Measurements from ENCODE around the gene ABTB2. TPM values are rescaled to one million over a fixed set of nuclear protein-coding genes. Genes with fewer than 3 reads are reported as not detected.

Gene ABTB2
- total and polyA plus RNA-seq, 2 of the 8 experiments (the other 6 are each of a cell fraction or from before 2014, with no cell fraction given) = 7.7 to 10.2 TPM

- Histone ChIP-seq H2AK5ac (ENCODE audit: low read depth, low read length) (no peak overlapping the region), H2BK120ac (replicated peaks; ENCODE audit: low read depth, low read length) (no peak overlapping the region), H2BK12ac (ENCODE audit: low read depth, low read length) (no peak overlapping the region), H3K36me3 (ENCODE audit: control insufficient read depth in 2 of 4, insufficient read depth in 4 of 4, low read length in 3 of 4) (no peaks in the 10 kb centered on the region), H3K23ac (ENCODE audit: insufficient read length) (no peak overlapping the region), H3K14ac (ENCODE audit: insufficient read length) (no peak overlapping the region), H3K4me1 (replicated peaks in 1 of 4; ENCODE audit: control insufficient read depth in 3 of 4, insufficient read depth in 4 of 4, low read length in 3 of 4) (no peaks in the 10 kb centered on the region; a peak in 1 of 7 replicates), H4K8ac (ENCODE audit: extremely low read depth, insufficient read depth, low read length) (no peak overlapping the region), H3K79me2 (ENCODE audit: control insufficient read depth in 1 of 2, insufficient read depth in 2 of 2, low read length in 2 of 2) (peaks cover 0 to 55% of the 10 kb centered on the region in 2 experiments; a peak in 3 of 4 replicates), H3K4ac (replicated peaks; ENCODE audit: insufficient read length, low read depth, low read length) (no peak overlapping the region), H3K9ac (replicated peaks in 1 of 4; ENCODE audit: extremely low read depth in 1 of 4, low read depth in 3 of 4, low read length in 3 of 4) (no peak overlapping the region), H2AFZ (ENCODE audit: low read length) (no peak overlapping the region), H4K20me1 (replicated peaks in 1 of 2; ENCODE audit: control insufficient read depth in 1 of 2, insufficient read depth in 2 of 2, low read length in 2 of 2) (peaks cover 2% of the 10 kb centered on the region in 2 experiments), H4K5ac (ENCODE audit: insufficient read length, low read depth, low read length) (no peak overlapping the region), H3K4me2 (ENCODE audit: insufficient read depth in 1 of 2, low read depth in 2 of 2, low read length in 2 of 2) (no peak overlapping the region), H3K18ac (ENCODE audit: extremely low read depth, low read length) (no peak overlapping the region), H2BK20ac (ENCODE audit: low read length) (no peak overlapping the region), H4K91ac (replicated peaks; ENCODE audit: insufficient read length, low read length) (no peak overlapping the region), H3K9me3 (ENCODE audit: insufficient read depth in 2 of 2, low read depth in 1 of 2, low read length in 1 of 2) (no peaks in the 10 kb centered on the region), H3K23me2 (ENCODE audit: low read depth, low read length) (no peaks in the 10 kb centered on the region), H2BK5ac (ENCODE audit: low read depth, low read length) (no peak overlapping the region), H3K27ac (ENCODE audit: low read depth, low read length) (no peak overlapping the region), H3K56ac (replicated peaks; ENCODE audit: insufficient read length, low read depth, low read length) (no peak overlapping the region), H3K4me3 (ENCODE audit: extremely low read depth in 1 of 4, insufficient read depth in 2 of 4, low read depth in 3 of 4, low read length in 4 of 4) (no peak overlapping the region), H3K27me3 (replicated peaks in 1 of 4; ENCODE audit: control insufficient read depth in 3 of 4, extremely low read depth in 1 of 4, insufficient read depth in 3 of 4, low read length in 3 of 4) (no peaks in the 10 kb centered on the region; a peak in 2 of 7 replicates), H2BK15ac (ENCODE audit: low read length) (no peak overlapping the region), H3K79me1 (ENCODE audit: low read depth, low read length) (no peaks in the 10 kb centered on the region; the same call in 1 of the 2 replicates)
- no peak for FAIRE-seq
- CTCF ChIA-PET (ENCODE audit: partially characterized antibody) = interaction anchor here (0.8 to 2.6 kb wide), 8 partner anchors 8 to 199 kb away, joined by 3 to 9 read pairs (median 4); no protein-coding TSS in a partner anchor
- no peak for DNase-seq (ENCODE audit: low read depth in 1 of 2, low spot score in 2 of 2)
- TF ChIP-seq TEAD4 (IDR thresholded peaks at IDR 0.05; ENCODE audit: low read depth, low read length) = no peak
- no peak for TF ChIP-seq PHF8 (conservative IDR thresholded peaks at IDR 0.05; ENCODE audit: low read depth, low read length)
- no peak for TF ChIP-seq JUND (IDR thresholded peaks at IDR 0.05; ENCODE audit: low read length)
- no peak for TF ChIP-seq ATF3 (IDR thresholded peaks at IDR 0.05; ENCODE audit: insufficient read depth, low read depth, low read length)
- POLR2A ChIA-PET (ENCODE audit: partially characterized antibody) = no interaction called here
- 97% methylated on average over 6 of the region's 6 CpGs; no CpG with 5 or more reads in 1 of the 2 experiments for WGBS, 2 experiments (ENCODE audit: extremely low coverage in 1 of 2, insufficient coverage in 1 of 2, insufficient read length in 1 of 2, insufficient replicate concordance in 2 of 2, low coverage in 1 of 2, low lambda C conversion rate in 2 of 2, missing lambda C conversion rate in 1 of 2)
These were observed 7.9 kb downstream of the ABTB2 start for GRCh38 chr11:34349882-34350281.
